Neuronal stem cell (in vitro differentiated cells): ENCODE measurements around the gene PCDHGA8.

Experiments
- DNase-seq: peaks from one replicate; pipeline ENCODE4 v3.0.0-alpha.2; 2013; ENCODE audit warnings: low spot score
- H2AFZ ChIP-seq: one replicate; pipeline ENCODE4 v1.6.1; 2013; ENCODE audit warnings: mild to moderate bottlenecking, low read length, inconsistent platforms
- H2AK5ac ChIP-seq: 2 replicates; pipeline ENCODE4 v1.6.1; 2013; ENCODE audit warnings: low read depth, mild to moderate bottlenecking, inconsistent platforms, low read length, moderate library complexity, mixed read lengths
- H2BK120ac ChIP-seq: 2 replicates; pipeline ENCODE4 v1.6.1; 2013; ENCODE audit warnings: low read depth, mild to moderate bottlenecking, inconsistent platforms, low read length, moderate library complexity, mixed read lengths
- H2BK12ac ChIP-seq: one replicate; pipeline ENCODE4 v1.6.1; 2013; ENCODE audit warnings: low read length, inconsistent platforms
- H2BK15ac ChIP-seq: 2 replicates; pipeline ENCODE4 v1.6.1; 2013; ENCODE audit warnings: mild to moderate bottlenecking, low read length, inconsistent platforms, mixed read lengths
- H2BK5ac ChIP-seq: one replicate; pipeline ENCODE4 v1.6.1; 2013; ENCODE audit warnings: inconsistent platforms, mild to moderate bottlenecking, low read length, moderate library complexity
- H3K14ac ChIP-seq: one replicate; pipeline ENCODE4 v1.6.1; 2013; ENCODE audit warnings: low read length, inconsistent platforms
- H3K18ac ChIP-seq: 2 replicates; pipeline ENCODE4 v1.6.1; 2013; ENCODE audit warnings: low read length, inconsistent platforms
- H3K23ac ChIP-seq: 2 replicates; pipeline ENCODE4 v1.6.1; 2013; ENCODE audit warnings: low read depth, mild to moderate bottlenecking, mixed read lengths, low read length, inconsistent platforms; ENCODE audit not compliant: poor library complexity
- H3K27ac ChIP-seq: replicated peaks from 3 replicates; pipeline ENCODE4 v1.5.1; 2013; ENCODE audit warnings: low read length, inconsistent platforms
- H3K27me3 ChIP-seq, 3 experiments: 2 replicates each; pipeline ENCODE4 v1.6.1; 2013; ENCODE audit warnings: low read length in 3 of 3, mild to moderate bottlenecking in 2 of 3, inconsistent platforms in 1 of 3, low read depth in 1 of 3, mixed read lengths in 1 of 3, moderate library complexity in 1 of 3; ENCODE audit not compliant: control insufficient read depth in 3 of 3, insufficient read depth in 3 of 3
- H3K36me3 ChIP-seq, 2 donors: replicated peaks in 1 of 2; 2 replicates each; pipeline ENCODE4 v1.6.1; 2013; ENCODE audit warnings: low read length in 2 of 2; ENCODE audit not compliant: control insufficient read depth in 2 of 2, insufficient read depth in 2 of 2
- H3K4ac ChIP-seq: 2 replicates; pipeline ENCODE4 v1.6.1; 2013; ENCODE audit warnings: inconsistent platforms, mild to moderate bottlenecking, low read length, moderate library complexity
- H3K4me1 ChIP-seq, 2 donors: 1 replicate in 1 of 2; 2 replicates in 1 of 2; pipeline ENCODE4 v1.6.1; 2013; ENCODE audit warnings: low read length in 2 of 2, low read depth in 1 of 2; ENCODE audit not compliant: control insufficient read depth in 2 of 2, insufficient read depth in 1 of 2
- H3K4me2 ChIP-seq: one replicate; pipeline ENCODE4 v1.6.1; 2013; ENCODE audit warnings: mild to moderate bottlenecking, low read length, inconsistent platforms; ENCODE audit not compliant: insufficient read depth, poor library complexity, severe bottlenecking
- H3K4me3 ChIP-seq, 2 donors: 2 replicates each; pipeline ENCODE4 v1.5.1; 2013; ENCODE audit warnings: low read length in 2 of 2, mild to moderate bottlenecking in 2 of 2, inconsistent platforms in 1 of 2, moderate library complexity in 1 of 2
- H3K79me1 ChIP-seq: one replicate; pipeline ENCODE4 v1.6.1; 2013; ENCODE audit warnings: low read depth, mild to moderate bottlenecking, inconsistent platforms, low read length, moderate library complexity
- H3K9ac ChIP-seq: one replicate; pipeline ENCODE4 v1.6.1; 2013; ENCODE audit warnings: mild to moderate bottlenecking, low read depth, low read length, inconsistent platforms; ENCODE audit not compliant: poor library complexity
- H3K9me3 ChIP-seq, 2 donors: replicated peaks in 1 of 2; 2 replicates each; pipeline versions ENCODE3 to v1.6.1; 2013; ENCODE audit warnings: low read length in 2 of 2, mild to moderate bottlenecking in 2 of 2, inconsistent platforms in 1 of 2, low read depth in 1 of 2, mixed read lengths in 1 of 2, moderate library complexity in 1 of 2; ENCODE audit not compliant: control insufficient read depth in 2 of 2, insufficient read depth in 1 of 2
- H4K8ac ChIP-seq: one replicate; pipeline ENCODE4 v1.6.1; 2013; ENCODE audit warnings: low read depth, mild to moderate bottlenecking, inconsistent platforms, low read length, moderate library complexity
- H4K91ac ChIP-seq: one replicate; pipeline ENCODE4 v1.6.1; 2013; ENCODE audit warnings: low read length, low read depth, mild to moderate bottlenecking, inconsistent platforms; ENCODE audit not compliant: poor library complexity
- WGBS, 2 donors: extraction: QIAGEN DNeasy Blood & Tissue Kit; methylation state at CpG; one replicate each; pipeline ENCODE4 v1.1.7; 2013; ENCODE audit warnings: missing lambda C conversion rate in 2 of 2, mixed read lengths in 1 of 2; ENCODE audit not compliant: insufficient read length in 2 of 2, insufficient replicate concordance in 1 of 2; ENCODE audit errors: extremely low coverage in 2 of 2; 5-methylcytosine and 5-hydroxymethylcytosine counted together

The PCDHGA8 gene

DNA sequence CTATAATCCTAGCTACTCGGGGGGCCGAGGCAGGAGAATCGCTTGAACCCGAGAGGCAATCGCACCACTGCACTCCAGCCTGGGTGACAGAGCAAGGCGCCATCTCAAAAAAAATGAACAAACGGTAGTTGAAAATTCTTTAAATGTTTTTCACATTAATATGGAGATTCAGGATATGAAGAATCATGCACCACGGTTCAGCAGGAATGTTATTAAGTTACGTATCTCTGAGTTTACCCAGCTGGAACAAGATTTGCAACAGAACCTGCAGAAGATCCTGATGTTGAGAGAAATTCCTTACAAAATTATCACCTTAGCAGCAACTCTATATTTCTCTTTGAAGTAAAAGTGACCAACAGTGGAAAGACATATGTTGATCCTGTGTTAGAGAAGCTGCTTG is 47.9 kb downstream of the PCDHGA8 start:
- Histone ChIP-seq H3K18ac (no peak overlapping the region), H2AK5ac (no peak overlapping the region), H3K9ac (no peak overlapping the region), H2BK15ac (no peak overlapping the region), H3K36me3 (peaks cover 10 to 17% of the 10 kb centered on the region in 2 donors), H3K79me1 (peaks cover 5% of the 10 kb centered on the region), H3K4ac (no peak overlapping the region), H2BK5ac (no peak overlapping the region), H3K27me3 (no peaks in the 10 kb centered on the region), H3K4me3 (no peak overlapping the region), H3K27ac (no peak overlapping the region), H3K4me1 (no peaks in the 10 kb centered on the region), H3K14ac (no peak overlapping the region), H3K4me2 (no peak overlapping the region), H2BK12ac (no peak overlapping the region), H4K91ac (no peak overlapping the region), H4K8ac (no peak overlapping the region), H3K9me3 (peaks cover 18 to 37% of the 10 kb centered on the region in 2 donors), H3K23ac (no peak overlapping the region), H2BK120ac (no peak overlapping the region), H2AFZ (no peak overlapping the region)
- WGBS, 2 donors: no CpG with 5 or more reads among the region's 9 CpGs
- DNase-seq: no peak

DNA sequence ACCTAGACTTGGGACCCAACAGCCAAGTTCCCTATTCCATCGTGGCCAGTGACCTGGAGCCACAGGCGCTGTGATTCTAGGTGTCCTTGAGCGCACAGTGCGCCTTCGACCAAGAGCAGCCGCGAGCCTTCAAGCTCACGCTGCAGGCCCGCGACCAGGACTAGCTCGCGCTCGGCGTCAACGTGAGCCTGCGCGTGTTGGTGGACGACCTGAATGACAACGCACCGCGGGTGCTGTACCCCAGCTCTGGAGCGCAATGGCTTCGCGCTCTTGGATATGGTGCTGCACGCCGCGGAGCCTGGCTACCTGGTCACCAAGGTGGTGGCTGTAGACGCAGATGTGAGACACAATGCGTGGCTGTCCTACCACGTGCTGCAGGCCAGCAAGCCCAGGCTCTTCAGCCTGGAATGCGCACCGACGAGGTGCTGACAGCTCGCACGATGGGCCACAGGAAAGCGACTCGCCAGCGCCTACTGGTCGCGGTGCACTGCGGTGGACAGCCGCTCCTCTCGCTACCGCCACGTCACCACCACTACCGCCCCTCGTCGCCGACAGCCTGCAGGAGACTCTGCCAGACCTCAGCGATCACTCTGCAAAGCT is 49.2 kb downstream of the PCDHGA8 start:
- H3K14ac ChIP-seq: no peak overlapping the region
- no peak overlapping the region for H4K8ac ChIP-seq
- WGBS, 2 donors: no CpG with 5 or more reads among the region's 50 CpGs
- peaks cover 18 to 34% of the 10 kb centered on the region in 2 donors for H3K9me3 ChIP-seq
- no peak overlapping the region for H3K27ac ChIP-seq
- no peaks in the 10 kb centered on the region for H3K4me1 ChIP-seq
- H2AK5ac ChIP-seq: no peak overlapping the region
- H3K79me1 ChIP-seq: peaks cover 5% of the 10 kb centered on the region
- no peaks in the 10 kb centered on the region for H3K27me3 ChIP-seq
- H2BK12ac ChIP-seq: no peak overlapping the region
- no peak overlapping the region for H3K18ac ChIP-seq
- no peak overlapping the region for H2BK5ac ChIP-seq
- H3K36me3 ChIP-seq: peaks cover 10 to 17% of the 10 kb centered on the region in 2 donors
- no peak overlapping the region for H3K9ac ChIP-seq
- peak overlapping the region in 1 of 2 donors; percentile 56 for H3K4me3 ChIP-seq
- no peak overlapping the region for H4K91ac ChIP-seq
- H2AFZ ChIP-seq: no peak overlapping the region
- peak overlapping the region; percentile 44 for H3K23ac ChIP-seq
- H2BK15ac ChIP-seq: no peak overlapping the region
- no peak overlapping the region for H3K4me2 ChIP-seq
- no peak overlapping the region for H3K4ac ChIP-seq
- no peak for DNase-seq
- H2BK120ac ChIP-seq: no peak overlapping the region
